ENCODE data around the gene GPR137B. TPM values are rescaled to one million over a fixed set of nuclear protein-coding genes. Genes with fewer than 3 reads are reported as not detected.

The GPR137B gene
- total and polyA plus RNA-seq, 9 of the 15 experiments (the other 6 are each of a cell fraction or from before 2014, with no cell fraction given) = 0.04 to 1.0 (median 0.62) TPM

DNA sequence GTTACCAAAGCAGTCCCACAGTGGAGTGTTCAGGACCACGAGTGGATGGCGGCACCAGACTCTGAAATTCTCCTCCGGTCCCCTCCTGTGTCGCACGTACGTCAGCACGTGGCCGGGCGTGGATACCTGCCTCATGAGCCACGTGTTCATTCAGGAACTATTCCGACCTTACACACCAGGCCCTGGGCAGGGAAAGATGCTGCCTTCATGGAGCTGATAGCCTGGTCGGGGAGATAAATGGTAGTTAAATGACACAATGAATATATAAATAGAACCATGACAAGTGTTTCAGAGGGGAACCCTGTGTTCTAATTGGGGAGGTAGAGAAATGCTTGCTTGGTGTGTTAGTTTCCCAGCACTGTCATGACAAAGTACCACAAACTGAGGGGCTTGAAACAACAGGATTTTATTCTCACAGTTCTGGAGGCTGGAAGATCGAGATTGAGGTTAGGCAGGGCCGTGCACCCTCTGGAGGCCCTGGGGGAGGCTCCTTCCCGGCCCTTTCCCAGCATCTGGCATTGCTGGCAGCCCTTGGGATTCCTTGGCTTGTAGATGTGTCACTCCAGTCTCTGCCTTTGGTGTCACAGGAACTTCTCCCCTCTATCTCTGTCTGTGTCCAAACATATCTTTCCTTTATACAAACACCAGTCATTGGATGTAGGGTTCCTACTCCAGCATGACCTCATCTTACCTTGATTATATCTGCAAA, 28.9 kb upstream of the GPR137B start:
- peak overlapping the region; percentile 68 for H2AFZ ChIP-seq (ENCODE audit: low read depth, low read length)
- no peak overlapping the region for H3K4me2 ChIP-seq (ENCODE audit: insufficient read depth, low read length)
- H3K9me1 ChIP-seq (ENCODE audit: control insufficient read depth, insufficient read depth, low read length) = no peaks in the 10 kb centered on the region
- no peak overlapping the region for H3K4me3 ChIP-seq
- no peaks in the 10 kb centered on the region for H4K20me1 ChIP-seq (replicated peaks; ENCODE audit: control insufficient read depth, insufficient read depth, low read length)
- intact Hi-C loops (cut with micrococcal nuclease) (no loop called here), in situ Hi-C loops (cut with MboI) (loop anchor here (5.0 to 25.0 kb wide), 3 partner anchors 379 to 1449 kb away; no protein-coding TSS in a partner anchor)
- H3K79me2 ChIP-seq (ENCODE audit: control insufficient read depth, insufficient read depth, low read length) = no peaks in the 10 kb centered on the region
- no peak for FAIRE-seq
- DNase-seq (ENCODE audit: extremely low read depth in 1 of 4, low spot score in 3 of 4) = no peak
- no peaks in the 10 kb centered on the region for H3K9me3 ChIP-seq (replicated peaks; ENCODE audit: control insufficient read depth, insufficient read depth, low read depth, low read length)
- no peak overlapping the region for H3K9ac ChIP-seq (ENCODE audit: insufficient read depth in 1 of 2, low read depth in 2 of 2, low read length in 2 of 2)
- no peaks in the 10 kb centered on the region for H3K36me3 ChIP-seq (ENCODE audit: control insufficient read depth, insufficient read depth, low read length)
- no TSS peak for BruUV-seq (replicated peaks)
- peaks cover 0 to 5% of the 10 kb centered on the region in 2 experiments; a peak in 3 of 5 replicates for H3K4me1 ChIP-seq (replicated peaks in 1 of 2; ENCODE audit: control insufficient read depth in 2 of 2, insufficient read depth in 2 of 2, low read length in 2 of 2)
- no peak overlapping the region for H3K27ac ChIP-seq (ENCODE audit: extremely low read depth, low read depth, low read length)
- ATAC-seq = no peak
- WGBS (ENCODE audit: insufficient coverage, low coverage, missing lambda C conversion rate) = 14% methylated on average over 15 of the region's 15 CpGs
- POLR2A ChIA-PET = interaction anchor here (0.5 kb wide), 1 partner anchor 353 kb away, joined by 3 read pairs; no protein-coding TSS in a partner anchor
- peaks cover 2 to 35% of the 10 kb centered on the region in 2 experiments; a peak in 3 of 5 replicates for H3K27me3 ChIP-seq (ENCODE audit: control insufficient read depth in 2 of 2, insufficient read depth in 2 of 2, low read length in 2 of 2)
- CTCF ChIA-PET (ENCODE audit: low intra/inter-chr PET ratio) = no interaction called here
- TF ChIP-seq MYC (IDR thresholded peaks at IDR 0.05; ENCODE audit: low read depth, low read length) (peak; percentile 50; the same call in 1 of the 2 replicates), MYC (CRISPR knock-in tag; IDR thresholded peaks at IDR 0.05; ENCODE audit: borderline replicate concordance, low read depth) (no peak), NR0B1 (IDR thresholded peaks at IDR 0.05; ENCODE audit: partially characterized antibody) (no peak), CBFB (CRISPR knock-in tag; IDR thresholded peaks at IDR 0.05) (0 out of 2 replicates have a peak, but pooled peaks have one; percentile 17), MEF2A (IDR thresholded peaks at IDR 0.05; ENCODE audit: control insufficient read depth, low read depth, low read length) (0 out of 2 replicates have a peak, but pooled peaks have one; percentile 29), L3MBTL2 (IDR thresholded peaks at IDR 0.05) (peak; percentile 84), MAFK (IDR thresholded peaks at IDR 0.05; ENCODE audit: low read length) (no peak), SFPQ (IDR thresholded peaks at IDR 0.05; ENCODE audit: low read depth, low read length) (no peak), MBD2 (IDR thresholded peaks at IDR 0.05; ENCODE audit: borderline replicate concordance, low read depth) (no peak)
- TF ChIP-seq, protein P1, sequence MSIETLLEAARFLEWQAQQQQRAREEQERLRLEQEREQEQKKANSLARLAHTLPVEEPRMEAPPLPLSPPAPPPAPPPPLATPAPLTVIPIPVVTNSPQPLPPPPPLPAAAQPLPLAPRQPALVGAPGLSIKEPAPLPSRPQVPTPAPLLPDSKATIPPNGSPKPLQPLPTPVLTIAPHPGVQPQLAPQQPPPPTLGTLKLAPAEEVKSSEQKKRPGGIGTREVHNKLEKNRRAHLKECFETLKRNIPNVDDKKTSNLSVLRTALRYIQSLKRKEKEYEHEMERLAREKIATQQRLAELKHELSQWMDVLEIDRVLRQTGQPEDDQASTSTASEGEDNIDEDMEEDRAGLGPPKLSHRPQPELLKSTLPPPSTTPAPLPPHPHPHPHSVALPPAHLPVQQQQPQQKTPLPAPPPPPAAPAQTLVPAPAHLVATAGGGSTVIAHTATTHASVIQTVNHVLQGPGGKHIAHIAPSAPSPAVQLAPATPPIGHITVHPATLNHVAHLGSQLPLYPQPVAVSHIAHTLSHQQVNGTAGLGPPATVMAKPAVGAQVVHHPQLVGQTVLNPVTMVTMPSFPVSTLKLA (conservative IDR thresholded peaks at IDR 0.05) = 0 out of 4 replicates have a peak, but pooled peaks of 1 of the 2 experiments have one; percentile 31
- TF ChIP-seq, protein P2, sequence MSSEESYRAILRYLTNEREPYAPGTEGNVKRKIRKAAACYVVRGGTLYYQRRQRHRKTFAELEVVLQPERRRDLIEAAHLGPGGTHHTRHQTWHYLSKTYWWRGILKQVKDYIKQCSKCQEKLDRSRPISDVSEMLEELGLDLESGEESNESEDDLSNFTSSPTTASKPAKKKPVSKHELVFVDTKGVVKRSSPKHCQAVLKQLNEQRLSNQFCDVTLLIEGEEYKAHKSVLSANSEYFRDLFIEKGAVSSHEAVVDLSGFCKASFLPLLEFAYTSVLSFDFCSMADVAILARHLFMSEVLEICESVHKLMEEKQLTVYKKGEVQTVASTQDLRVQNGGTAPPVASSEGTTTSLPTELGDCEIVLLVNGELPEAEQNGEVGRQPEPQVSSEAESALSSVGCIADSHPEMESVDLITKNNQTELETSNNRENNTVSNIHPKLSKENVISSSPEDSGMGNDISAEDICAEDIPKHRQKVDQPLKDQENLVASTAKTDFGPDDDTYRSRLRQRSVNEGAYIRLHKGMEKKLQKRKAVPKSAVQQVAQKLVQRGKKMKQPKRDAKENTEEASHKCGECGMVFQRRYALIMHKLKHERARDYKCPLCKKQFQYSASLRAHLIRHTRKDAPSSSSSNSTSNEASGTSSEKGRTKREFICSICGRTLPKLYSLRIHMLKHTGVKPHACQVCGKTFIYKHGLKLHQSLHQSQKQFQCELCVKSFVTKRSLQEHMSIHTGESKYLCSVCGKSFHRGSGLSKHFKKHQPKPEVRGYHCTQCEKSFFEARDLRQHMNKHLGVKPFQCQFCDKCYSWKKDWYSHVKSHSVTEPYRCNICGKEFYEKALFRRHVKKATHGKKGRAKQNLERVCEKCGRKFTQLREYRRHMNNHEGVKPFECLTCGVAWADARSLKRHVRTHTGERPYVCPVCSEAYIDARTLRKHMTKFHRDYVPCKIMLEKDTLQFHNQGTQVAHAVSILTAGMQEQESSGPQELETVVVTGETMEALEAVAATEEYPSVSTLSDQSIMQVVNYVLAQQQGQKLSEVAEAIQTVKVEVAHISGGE (CRISPR knock-in tag; IDR thresholded peaks at IDR 0.05) = peak in 1 of 3 experiments; percentile 68; a peak in 2 of 6 replicates

Measured in K562 (cell line).